ENCODE measurements around the gene PRKCA. TPM values are rescaled to one million over a fixed set of nuclear protein-coding genes. Genes with fewer than 3 reads are reported as not detected.

Gene PRKCA
- total and polyA plus RNA-seq, 2 experiments from 2014 or later = 6.4 to 35.4 TPM

- TF ChIP-seq ZNF462 (CRISPR knock-in tag; IDR thresholded peaks at IDR 0.05) (no peak), ZNF331 (CRISPR knock-in tag; IDR thresholded peaks at IDR 0.05; ENCODE audit: low read depth) (no peak), CREB1 (CRISPR knock-in tag; IDR thresholded peaks at IDR 0.05; ENCODE audit: low read depth) (no peak), JUNB (IDR thresholded peaks at IDR 0.05; ENCODE audit: unreplicated experiment) (no peak)
Observed at GRCh38 chr17:66610361-66611133, 308.1 kb downstream of the PRKCA start (continued).

GRCh38 chr17:66611397-66611796 lies 309.0 kb downstream of the PRKCA start:
- no peaks in the 10 kb centered on the region for H3K9me2 ChIP-seq (ENCODE audit: insufficient read depth)
- H3K4me3 ChIP-seq = no peak overlapping the region
- no peaks in the 10 kb centered on the region for H4K20me1 ChIP-seq (replicated peaks; ENCODE audit: insufficient read depth)
- DNase-seq (ENCODE audit: low spot score) = no peak
- no peaks in the 10 kb centered on the region for H3K4me1 ChIP-seq (ENCODE audit: insufficient read depth)
- peaks cover 2% of the 10 kb centered on the region; the same call in 1 of the 3 replicates for H3K4me1 Mint-ChIP-seq
- H3K27me3 ChIP-seq (ENCODE audit: insufficient read depth) = no peaks in the 10 kb centered on the region
- no peak overlapping the region for H3K4me3 Mint-ChIP-seq
- no peak for ATAC-seq
- H2AFZ ChIP-seq = no peak overlapping the region
- no peak overlapping the region for H3K27ac ChIP-seq (ENCODE audit: low read depth)
- TF ChIP-seq EZH2 (IDR thresholded peaks at IDR 0.05; ENCODE audit: low read depth, unreplicated experiment) (no peak), ZNF462 (CRISPR knock-in tag; IDR thresholded peaks at IDR 0.05) (no peak), POLR2AphosphoS5 (IDR thresholded peaks at IDR 0.05; ENCODE audit: low read depth) (no peak), ZNF114 (CRISPR knock-in tag; IDR thresholded peaks at IDR 0.05) (no peak)
- H3K27me3 Mint-ChIP-seq (ENCODE audit: insufficient read depth, low read depth, poor library complexity) = no peaks in the 10 kb centered on the region
- H3K36me3 ChIP-seq (ENCODE audit: insufficient read depth) = no peaks in the 10 kb centered on the region
- no peaks in the 10 kb centered on the region for H3F3A ChIP-seq (replicated peaks; ENCODE audit: low read depth)
- peaks cover 17% of the 10 kb centered on the region; the same call in 2 of the 3 replicates for H3K9me3 Mint-ChIP-seq
- no peaks in the 10 kb centered on the region for H3K79me2 ChIP-seq (replicated peaks; ENCODE audit: insufficient read depth)
- H3K4me2 ChIP-seq = no peak overlapping the region
- peaks cover 6% of the 10 kb centered on the region for H3K36me3 Mint-ChIP-seq (ENCODE audit: low read depth)
- no peak overlapping the region for H3K27ac Mint-ChIP-seq
